IMR-90 (cell line): Measurements from ENCODE around the gene FRS3. TPM values are rescaled to one million over a fixed set of nuclear protein-coding genes. Genes with fewer than 3 reads are reported as not detected.

Experiments used
- ATAC-seq: fragments of 200-7000 bp; cut with Tn5 transposase; 2 replicates; pipeline ENCODE4 v1.9.1; 2020; ENCODE audit warnings: low read depth, mild to moderate bottlenecking, moderate library complexity
- BruUV-seq: library from RNA; stranded (reverse); fragments of 400-500 nt; replicated peaks from 2 replicates; lab custom pipeline; 2021; lab: Mats Ljungman, UMichigan
- CTCF ChIA-PET: fragments of 300-600 bp; formaldehyde crosslinking; extraction: SDS; loops from one replicate; lab custom pipeline; 2021; ENCODE audit warnings: antibody characterized with exemption; lab: Yijun Ruan, JAX
- POLR2A ChIA-PET: fragments of 300-600 bp; sonication (Branson Sonifier 250); formaldehyde crosslinking; loops from one replicate; lab custom pipeline; 2022; ENCODE audit warnings: antibody characterized with exemption; ENCODE audit not compliant: unreplicated experiment; lab: Charles Lee
- DNase-seq: peaks from one replicate; pipeline ENCODE4 v3.0.0; 2013
- H2AFZ ChIP-seq: replicated peaks from 2 replicates; pipeline ENCODE3; 2013; ENCODE audit warnings: low read length, mild to moderate bottlenecking; ENCODE audit not compliant: poor library complexity
- H2AK5ac ChIP-seq: 2 replicates; pipeline ENCODE4 v1.6.1; 2013; ENCODE audit warnings: low read depth, low read length, inconsistent platforms
- H2AK9ac ChIP-seq: replicated peaks from 2 replicates; pipeline ENCODE3; 2013; ENCODE audit warnings: mild to moderate bottlenecking, low read depth, low read length, moderate library complexity; ENCODE audit not compliant: poor library complexity
- H2BK120ac ChIP-seq: 2 replicates; pipeline ENCODE4 v1.6.1; 2013; ENCODE audit warnings: low read depth, low read length, inconsistent platforms
- H2BK15ac ChIP-seq: 3 replicates; pipeline ENCODE4 v1.6.1; 2013; ENCODE audit warnings: low read depth, low read length, inconsistent platforms
- H2BK20ac ChIP-seq: 2 replicates; pipeline ENCODE4 v1.6.1; 2013; ENCODE audit warnings: low read depth, mild to moderate bottlenecking, inconsistent platforms, low read length, moderate library complexity
- H2BK5ac ChIP-seq: 2 replicates; pipeline ENCODE4 v1.6.1; 2013; ENCODE audit warnings: mild to moderate bottlenecking, low read depth, low read length, inconsistent platforms; ENCODE audit not compliant: poor library complexity, severe bottlenecking
- H3K14ac ChIP-seq: replicated peaks from 2 replicates; pipeline ENCODE4 v1.6.1; 2013; ENCODE audit warnings: low read depth, low read length, inconsistent platforms
- H3K18ac ChIP-seq: 2 replicates; pipeline ENCODE4 v1.6.1; 2013; ENCODE audit warnings: low read depth, low read length, control low read depth
- H3K23ac ChIP-seq: 2 replicates; pipeline ENCODE4 v1.6.1; 2013; ENCODE audit warnings: low read depth, low read length, inconsistent platforms
- H3K27ac ChIP-seq: 2 replicates; pipeline ENCODE4 v1.5.1; 2013; ENCODE audit warnings: mild to moderate bottlenecking, control low read depth, low read length; ENCODE audit not compliant: insufficient read depth
- H3K27me3 ChIP-seq: 2 replicates; pipeline ENCODE4 v1.6.1; 2013; ENCODE audit warnings: low read length; ENCODE audit not compliant: control insufficient read depth, insufficient read depth
- H3K36me3 ChIP-seq: 2 replicates; pipeline ENCODE4 v1.6.1; 2013; ENCODE audit warnings: low read length, mixed read lengths; ENCODE audit not compliant: control insufficient read depth, insufficient read depth
- H3K4ac ChIP-seq: 2 replicates; pipeline ENCODE4 v1.6.1; 2013; ENCODE audit warnings: low read depth, low read length, inconsistent platforms
- H3K4me1 ChIP-seq: 2 replicates; pipeline ENCODE4 v1.6.1; 2013; ENCODE audit warnings: low read length, mixed read lengths; ENCODE audit not compliant: control insufficient read depth, insufficient read depth
- H3K4me2 ChIP-seq: 2 replicates; pipeline ENCODE4 v1.6.1; 2013; ENCODE audit warnings: low read depth, mild to moderate bottlenecking, control low read depth, low read length, moderate library complexity
- H3K4me3 ChIP-seq: 2 replicates; pipeline ENCODE4 v1.5.1; 2013; ENCODE audit warnings: low read depth, mild to moderate bottlenecking, control low read depth, low read length, moderate library complexity; ENCODE audit not compliant: insufficient read depth
- H3K56ac ChIP-seq: 2 replicates; pipeline ENCODE4 v1.6.1; 2013; ENCODE audit warnings: low read length, inconsistent platforms; ENCODE audit not compliant: insufficient read depth; ENCODE audit errors: extremely low read depth
- H3K79me1 ChIP-seq, 2 experiments: 2 replicates each; pipeline ENCODE4 v1.6.1; 2013; ENCODE audit warnings: low read length in 2 of 2, inconsistent platforms in 1 of 2, low read depth in 1 of 2
- H3K9ac ChIP-seq: 2 replicates; pipeline ENCODE4 v1.6.1; 2013; ENCODE audit warnings: low read depth, low read length, control low read depth
- H3K9me1 ChIP-seq: 2 replicates; pipeline ENCODE4 v1.6.1; 2013; ENCODE audit warnings: low read length, inconsistent platforms; ENCODE audit not compliant: insufficient read depth
- H3K9me3 ChIP-seq: 2 replicates; pipeline ENCODE4 v1.6.1; 2013; ENCODE audit warnings: low read length; ENCODE audit not compliant: control insufficient read depth, insufficient read depth
- H4K20me1 ChIP-seq: 2 replicates; pipeline ENCODE4 v1.6.1; 2013; ENCODE audit warnings: low read length, inconsistent platforms; ENCODE audit not compliant: insufficient read depth
- H4K5ac ChIP-seq: 2 replicates; pipeline ENCODE4 v1.6.1; 2013; ENCODE audit warnings: mild to moderate bottlenecking, low read depth, low read length, control low read depth
- H4K8ac ChIP-seq, 2 experiments: 2 replicates each; pipeline ENCODE4 v1.6.1; 2013; ENCODE audit warnings: low read depth in 2 of 2, low read length in 2 of 2, control low read depth in 1 of 2, inconsistent platforms in 1 of 2
- H4K91ac ChIP-seq: 2 replicates; pipeline ENCODE4 v1.6.1; 2013; ENCODE audit warnings: low read depth, low read length, inconsistent platforms; ENCODE audit not compliant: insufficient read depth
- MAZ ChIP-seq: IDR thresholded peaks from 2 replicates; pipeline ENCODE4 v1.6.1; 2012; ENCODE audit warnings: low read depth, mild to moderate bottlenecking, low read length, improper control_type of control experiment, moderate library complexity, borderline replicate concordance
- WGBS, 2 experiments: methylation state at CpG; one replicate each; pipeline versions ENCODE4 v1.1.5 to v1.1.7; 2013; ENCODE audit warnings: missing lambda C conversion rate in 2 of 2; ENCODE audit not compliant: insufficient read length in 1 of 2; ENCODE audit errors: extremely low coverage in 2 of 2; 5-methylcytosine and 5-hydroxymethylcytosine counted together
- dilution Hi-C: fragments of 300-500 bp; cut with HindIII; formaldehyde crosslinking; loops from one replicate; pipeline ENCODE4 v1.14.3; 2018; ENCODE audit warnings: low sequenced_read_pairs; ENCODE audit not compliant: unreplicated experiment
- in situ Hi-C: fragments of 300-500 bp; cut with MboI; formaldehyde crosslinking; loops from 3 replicates; pipeline ENCODE4 v1.14.3; 2019; ENCODE audit warnings: low sequenced_read_pairs, inconsistent platforms, mixed read lengths
- intact Hi-C: fragments of 100-400 bp; cut with micrococcal nuclease; formaldehyde crosslinking; loops from 2 replicates; pipeline ENCODE4 v1.10.0; 2022
- polyA plus RNA-seq, 3 experiments: library from polyadenylated mRNA; depleted of rRNA; stranded (reverse); fragments of >200 nt; gene quantifications; 2 replicates each; pipeline ENCODE4 v1.2.3, GENCODE V29; 2012; ENCODE audit warnings: low replicate concordance in 1 of 3
- total RNA-seq: library from RNA; depleted of rRNA; stranded (reverse); fragments of >200 nt; gene quantifications from 2 replicates; pipeline ENCODE4 v1.2.3, GENCODE V29; 2012

The FRS3 gene
- total and polyA plus RNA-seq, 2 of the 4 experiments (the other 2 are of a cell fraction), result 0.54 to 3.8 TPM

DNA sequence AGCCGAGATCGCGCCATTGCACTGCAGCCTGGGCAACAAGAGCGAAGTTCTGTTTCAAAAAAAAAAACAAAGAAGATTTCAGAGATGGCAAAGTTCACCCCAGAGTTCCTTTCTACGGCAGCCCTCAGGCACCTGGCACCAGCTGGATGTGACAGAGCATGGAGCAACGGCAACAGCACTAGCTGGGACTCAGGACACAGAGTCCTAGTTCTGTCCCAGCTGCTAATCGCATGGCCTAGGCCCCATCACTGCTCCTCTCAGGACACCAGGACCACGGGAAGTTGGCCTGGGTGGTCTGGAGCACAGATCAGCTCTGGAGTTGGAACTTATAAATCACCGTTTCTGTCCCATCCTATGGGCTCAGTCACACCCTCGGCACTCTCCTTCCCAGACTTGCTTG, 33.6 kb downstream of the FRS3 start:
- H4K5ac ChIP-seq, result no peak overlapping the region
- no peak overlapping the region for H2BK15ac ChIP-seq
- dilution Hi-C loops (no loop called here), in situ Hi-C loops (no loop called here), intact Hi-C loops (no loop called here)
- no peak overlapping the region for H4K91ac ChIP-seq
- POLR2A ChIA-PET, result no interaction called here
- H3K4me3 ChIP-seq, result no peak overlapping the region
- BruUV-seq, result no TSS peak
- H3K14ac ChIP-seq, result no peak overlapping the region
- no peak overlapping the region for H4K8ac ChIP-seq
- DNase-seq (no peak), ATAC-seq (no peak)
- no peak overlapping the region for H2AFZ ChIP-seq
- H4K20me1 ChIP-seq, result no peaks in the 10 kb centered on the region
- H3K4me1 ChIP-seq, result no peaks in the 10 kb centered on the region
- H3K36me3 ChIP-seq, result no peaks in the 10 kb centered on the region
- H3K23ac ChIP-seq, result no peak overlapping the region
- H3K27me3 ChIP-seq, result peaks cover 13% of the 10 kb centered on the region
- no peaks in the 10 kb centered on the region for H3K79me1 ChIP-seq
- CTCF ChIA-PET, result interaction anchor here (0.5 kb wide), 1 partner anchor 20 kb away, joined by 3 read pairs; no protein-coding TSS in a partner anchor
- no peak for TF ChIP-seq MAZ
- no peaks in the 10 kb centered on the region for H3K9me3 ChIP-seq
- no peak overlapping the region for H2BK20ac ChIP-seq
- H3K27ac ChIP-seq, result no peak overlapping the region
- H2BK120ac ChIP-seq, result no peak overlapping the region
- H3K9me1 ChIP-seq, result no peaks in the 10 kb centered on the region
- H3K18ac ChIP-seq, result no peak overlapping the region
- WGBS, 2 experiments, result 73% methylated on average over 8 of the region's 10 CpGs; no CpG with 5 or more reads in 1 of the 2 experiments
- H2AK9ac ChIP-seq, result no peak overlapping the region
- H2BK5ac ChIP-seq, result no peak overlapping the region
- no peak overlapping the region for H3K4ac ChIP-seq
- H3K56ac ChIP-seq, result no peak overlapping the region
- no peak overlapping the region for H3K4me2 ChIP-seq
- no peak overlapping the region for H3K9ac ChIP-seq
- no peak overlapping the region for H2AK5ac ChIP-seq
